ENCODE results near the gene MYH7.

- TF ChIP-seq POLR2A (IDR thresholded peaks at IDR 0.05; ENCODE audit: low read depth, low read length) (no peak), POLR2AphosphoS5 (IDR thresholded peaks at IDR 0.05; ENCODE audit: low read depth, low read length) (no peak), TAF1 (IDR thresholded peaks at IDR 0.05; ENCODE audit: borderline replicate concordance, low read depth, low read length) (no peak)
These were observed 33.3 kb upstream of the MYH7 start for GRCh38 chr14:23468704-23469126.
